Astrocyte (in vitro differentiated cells and primary cell): Measurements from ENCODE around the gene DPP4. TPM values are rescaled to one million over a fixed set of nuclear protein-coding genes. Genes with fewer than 3 reads are reported as not detected.

Experiments used
- DNase-seq: peaks from one replicate; pipeline ENCODE4 v3.0.0-alpha.2; 2010; ENCODE audit warnings: low read depth
- FAIRE-seq: peaks from 2 replicates; lab custom pipeline; 2011; peaks lifted over from hg19 to GRCh38; lab: Jason Lieb, UNC
- H2AFZ ChIP-seq: 2 replicates; pipeline ENCODE4 v1.6.0; 2012; ENCODE audit warnings: low read depth, low read length, inconsistent platforms
- H3K27ac ChIP-seq: 2 replicates; pipeline ENCODE4 v1.5.1; 2011; ENCODE audit warnings: low read depth, low read length, inconsistent platforms
- H3K27me3 ChIP-seq: 2 replicates; pipeline ENCODE4 v1.6.0; 2011; ENCODE audit warnings: low read length, inconsistent platforms; ENCODE audit not compliant: insufficient read depth
- H3K36me3 ChIP-seq: 2 replicates; pipeline ENCODE4 v1.5.1; 2011; ENCODE audit warnings: low read length, inconsistent platforms; ENCODE audit not compliant: insufficient read depth
- H3K4me1 ChIP-seq: 2 replicates; pipeline ENCODE4 v1.5.1; 2011; ENCODE audit warnings: low read length, inconsistent platforms; ENCODE audit not compliant: insufficient read depth
- H3K4me2 ChIP-seq: 2 replicates; pipeline ENCODE4 v1.6.0; 2012; ENCODE audit warnings: low read length, inconsistent platforms
- H3K4me3 ChIP-seq: 2 replicates; pipeline ENCODE4 v1.5.1; 2011; ENCODE audit warnings: low read depth, mild to moderate bottlenecking, low read length, inconsistent platforms; ENCODE audit not compliant: insufficient read depth
- H3K79me2 ChIP-seq: 2 replicates; pipeline ENCODE4 v1.6.0; 2012; ENCODE audit warnings: mild to moderate bottlenecking, low read length, inconsistent platforms; ENCODE audit not compliant: insufficient read depth
- H3K9ac ChIP-seq: 2 replicates; pipeline ENCODE4 v1.6.0; 2012; ENCODE audit warnings: mild to moderate bottlenecking, low read length, inconsistent platforms
- H3K9me3 ChIP-seq: 2 replicates; pipeline ENCODE4 v1.5.1; 2012; ENCODE audit warnings: low read depth, mild to moderate bottlenecking, low read length, inconsistent platforms; ENCODE audit not compliant: insufficient read depth
- H4K20me1 ChIP-seq: 2 replicates; pipeline ENCODE4 v1.6.0; 2012; ENCODE audit warnings: low read length, inconsistent platforms; ENCODE audit not compliant: insufficient read depth
- H3K27ac Mint-ChIP-seq: one replicate; pipeline ENCODE4 v1.8.0; 2021; ENCODE audit warnings: mild to moderate bottlenecking, mixed read lengths; ENCODE audit not compliant: unreplicated experiment
- H3K27me3 Mint-ChIP-seq: one replicate; pipeline ENCODE4 v1.8.0; 2021; ENCODE audit warnings: low read depth, mixed read lengths; ENCODE audit not compliant: unreplicated experiment
- H3K36me3 Mint-ChIP-seq: one replicate; pipeline ENCODE4 v1.8.0; 2021; ENCODE audit warnings: low read depth, mixed read lengths; ENCODE audit not compliant: unreplicated experiment
- H3K4me1 Mint-ChIP-seq: one replicate; pipeline ENCODE4 v1.8.0; 2021; ENCODE audit warnings: low read depth, mixed read lengths; ENCODE audit not compliant: unreplicated experiment
- H3K4me3 Mint-ChIP-seq: one replicate; pipeline ENCODE4 v1.8.0; 2021; ENCODE audit warnings: mild to moderate bottlenecking, moderate library complexity, mixed read lengths; ENCODE audit not compliant: unreplicated experiment
- H3K9me3 Mint-ChIP-seq: one replicate; pipeline ENCODE4 v1.8.0; 2021; ENCODE audit warnings: mild to moderate bottlenecking, mixed read lengths; ENCODE audit not compliant: unreplicated experiment
- EZH2 ChIP-seq: IDR thresholded peaks from 2 replicates; pipeline ENCODE4 v1.6.1; 2012; ENCODE audit warnings: mild to moderate bottlenecking, low read length, inconsistent platforms; ENCODE audit not compliant: insufficient read depth
- total RNA-seq: library from RNA; stranded (reverse); gene quantifications from 2 replicates; pipeline ENCODE4 v1.2.1, GENCODE V29; 2021
- TF ChIP-seq, protein P1 (sequence below): IDR thresholded peaks from 2 replicates; pipeline ENCODE4 v1.5.1; 2011; ENCODE audit warnings: low read depth, mild to moderate bottlenecking, inconsistent platforms, low read length, moderate library complexity; ENCODE audit not compliant: insufficient read depth

DPP4 gene
- total RNA-seq, 1 donor from 2014 or later, result 5.3 TPM

DNA sequence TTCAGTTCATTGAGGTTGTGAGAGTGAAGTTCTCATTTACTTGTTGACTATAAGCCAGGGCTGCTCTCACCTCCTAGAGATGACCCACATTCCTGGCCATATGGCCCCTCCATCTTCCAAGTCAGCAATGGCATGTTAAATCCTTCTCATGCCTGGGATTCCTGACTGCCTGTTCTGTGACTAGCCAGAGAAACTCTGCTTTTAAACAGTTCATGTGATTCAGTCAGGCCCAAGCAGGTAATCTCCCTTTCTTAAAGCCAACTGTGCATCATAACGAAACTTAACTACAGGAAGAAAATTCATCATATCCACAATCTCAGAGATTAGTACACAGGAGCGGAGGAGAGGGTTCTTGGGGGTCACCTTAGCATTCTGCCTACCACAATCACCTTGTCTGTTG lies 11.5 kb downstream of the DPP4 start:
- no peak for DNase-seq
- no peaks in the 10 kb centered on the region for H3K79me2 ChIP-seq
- no peaks in the 10 kb centered on the region for H4K20me1 ChIP-seq
- H3K27me3 ChIP-seq, result no peaks in the 10 kb centered on the region
- no peak overlapping the region for H3K27ac ChIP-seq
- H3K36me3 ChIP-seq, result no peaks in the 10 kb centered on the region
- H3K4me3 ChIP-seq, result no peak overlapping the region
- no peaks in the 10 kb centered on the region for H3K27me3 Mint-ChIP-seq
- no peak overlapping the region for H3K9ac ChIP-seq
- no peak overlapping the region for H3K27ac Mint-ChIP-seq
- TF ChIP-seq EZH2, result no peak
- TF ChIP-seq, protein P1, sequence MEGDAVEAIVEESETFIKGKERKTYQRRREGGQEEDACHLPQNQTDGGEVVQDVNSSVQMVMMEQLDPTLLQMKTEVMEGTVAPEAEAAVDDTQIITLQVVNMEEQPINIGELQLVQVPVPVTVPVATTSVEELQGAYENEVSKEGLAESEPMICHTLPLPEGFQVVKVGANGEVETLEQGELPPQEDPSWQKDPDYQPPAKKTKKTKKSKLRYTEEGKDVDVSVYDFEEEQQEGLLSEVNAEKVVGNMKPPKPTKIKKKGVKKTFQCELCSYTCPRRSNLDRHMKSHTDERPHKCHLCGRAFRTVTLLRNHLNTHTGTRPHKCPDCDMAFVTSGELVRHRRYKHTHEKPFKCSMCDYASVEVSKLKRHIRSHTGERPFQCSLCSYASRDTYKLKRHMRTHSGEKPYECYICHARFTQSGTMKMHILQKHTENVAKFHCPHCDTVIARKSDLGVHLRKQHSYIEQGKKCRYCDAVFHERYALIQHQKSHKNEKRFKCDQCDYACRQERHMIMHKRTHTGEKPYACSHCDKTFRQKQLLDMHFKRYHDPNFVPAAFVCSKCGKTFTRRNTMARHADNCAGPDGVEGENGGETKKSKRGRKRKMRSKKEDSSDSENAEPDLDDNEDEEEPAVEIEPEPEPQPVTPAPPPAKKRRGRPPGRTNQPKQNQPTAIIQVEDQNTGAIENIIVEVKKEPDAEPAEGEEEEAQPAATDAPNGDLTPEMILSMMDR, result no peak
- peaks cover 4% of the 10 kb centered on the region for H3K9me3 Mint-ChIP-seq
- H3K4me2 ChIP-seq, result no peak overlapping the region
- H3K4me1 Mint-ChIP-seq, result peaks cover 7% of the 10 kb centered on the region
- no peaks in the 10 kb centered on the region for H3K4me1 ChIP-seq
- no peak overlapping the region for H2AFZ ChIP-seq
- no peaks in the 10 kb centered on the region for H3K9me3 ChIP-seq
- FAIRE-seq, result no peak
- H3K4me3 Mint-ChIP-seq, result no peak overlapping the region
- no peaks in the 10 kb centered on the region for H3K36me3 Mint-ChIP-seq

DNA sequence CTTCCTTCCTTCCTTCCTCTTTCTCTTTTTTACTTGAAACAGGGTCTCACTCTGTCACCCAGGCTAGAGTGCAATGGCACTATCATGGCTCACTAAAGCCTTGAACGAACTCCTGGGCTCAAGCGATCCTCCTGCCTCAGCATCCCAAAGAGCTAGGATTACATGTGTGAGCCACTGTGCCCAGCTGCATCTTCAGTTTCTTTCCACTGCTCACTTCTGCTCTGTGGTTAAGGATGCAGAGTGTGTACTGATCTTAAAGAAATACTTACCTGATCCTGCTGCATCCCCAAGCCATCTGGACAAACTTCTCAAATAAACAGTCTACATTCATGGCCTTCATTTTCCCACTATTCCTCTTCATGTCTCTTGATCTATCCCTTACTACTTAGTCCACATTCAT lies 13.0 kb downstream of the DPP4 start:
- peaks cover 2% of the 10 kb centered on the region for H3K9me3 ChIP-seq
- Mint-ChIP-seq H3K36me3 (peaks cover 2% of the 10 kb centered on the region), H3K9me3 (peaks cover 13% of the 10 kb centered on the region), H3K27me3 (no peaks in the 10 kb centered on the region), H3K27ac (no peak overlapping the region), H3K4me1 (peaks cover 7% of the 10 kb centered on the region), H3K4me3 (no peak overlapping the region)
- H2AFZ ChIP-seq, result no peak overlapping the region
- TF ChIP-seq, protein P1, result no peak
- no peak for TF ChIP-seq EZH2
- no peak for FAIRE-seq
- no peak overlapping the region for H3K4me3 ChIP-seq
- no peak overlapping the region for H3K9ac ChIP-seq
- no peaks in the 10 kb centered on the region for H4K20me1 ChIP-seq
- no peaks in the 10 kb centered on the region for H3K79me2 ChIP-seq
- no peak overlapping the region for H3K27ac ChIP-seq
- H3K4me2 ChIP-seq, result no peak overlapping the region
- H3K27me3 ChIP-seq, result no peaks in the 10 kb centered on the region
- H3K4me1 ChIP-seq, result no peaks in the 10 kb centered on the region
- no peaks in the 10 kb centered on the region for H3K36me3 ChIP-seq
- DNase-seq, result no peak

DNA sequence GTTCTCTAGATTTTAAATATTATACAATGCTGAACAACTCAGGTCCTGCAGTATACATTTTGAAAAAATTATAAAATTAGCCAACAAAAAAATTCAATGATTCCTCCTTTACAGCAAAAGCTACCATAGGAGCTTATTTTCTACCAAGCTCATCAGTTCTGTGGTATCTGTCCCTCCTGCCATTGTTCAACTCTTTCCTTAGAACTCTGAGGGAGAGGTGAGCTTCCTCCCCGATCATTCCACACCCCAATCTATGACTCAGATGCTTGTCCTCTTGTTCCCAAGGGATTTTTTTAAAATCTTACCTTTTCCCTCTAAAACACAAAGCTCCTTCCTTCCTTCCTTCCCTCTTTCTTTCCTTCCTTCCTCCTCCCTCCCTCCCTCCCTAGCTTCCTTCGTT lies 13.5 kb downstream of the DPP4 start:
- no peak overlapping the region for H3K27ac ChIP-seq
- H4K20me1 ChIP-seq, result no peaks in the 10 kb centered on the region
- no peaks in the 10 kb centered on the region for H3K79me2 ChIP-seq
- no peak overlapping the region for H3K4me3 Mint-ChIP-seq
- H3K4me1 Mint-ChIP-seq, result peaks cover 7% of the 10 kb centered on the region
- peaks cover 14% of the 10 kb centered on the region for H3K9me3 Mint-ChIP-seq
- peaks cover 2% of the 10 kb centered on the region for H3K36me3 Mint-ChIP-seq
- FAIRE-seq (no peak), DNase-seq (no peak)
- no peak overlapping the region for H3K4me3 ChIP-seq
- H3K27me3 ChIP-seq, result no peaks in the 10 kb centered on the region
- no peaks in the 10 kb centered on the region for H3K27me3 Mint-ChIP-seq
- no peaks in the 10 kb centered on the region for H3K36me3 ChIP-seq
- no peak overlapping the region for H3K4me2 ChIP-seq
- no peaks in the 10 kb centered on the region for H3K4me1 ChIP-seq
- TF ChIP-seq, protein P1, result no peak
- TF ChIP-seq EZH2, result no peak
- H2AFZ ChIP-seq, result no peak overlapping the region
- no peak overlapping the region for H3K9ac ChIP-seq
- no peak overlapping the region for H3K27ac Mint-ChIP-seq
- peaks cover 2% of the 10 kb centered on the region for H3K9me3 ChIP-seq
